ENCODE results near the gene RPL6. TPM values are rescaled to one million over a fixed set of nuclear protein-coding genes. Genes with fewer than 3 reads are reported as not detected.

The RPL6 gene
- total and polyA plus RNA-seq, 9 of the 15 experiments (the other 6 are each of a cell fraction or from before 2014, with no cell fraction given) = 1,519 to 3,103 (median 2,396) TPM

GRCh38 chr12:112381883-112382796, 27.3 kb downstream of the RPL6 start, which contains the start of gene HECTD4 (continued):
- TF ChIP-seq BDP1 (IDR thresholded peaks at IDR 0.05; ENCODE audit: insufficient read depth, insufficient read length) (no peak), ILF3 (IDR thresholded peaks at IDR 0.05; ENCODE audit: borderline replicate concordance) (no peak), SMARCA4 (IDR thresholded peaks at IDR 0.05) (no peak), ZNF584 (CRISPR knock-in tag; IDR thresholded peaks at IDR 0.05; ENCODE audit: low read depth) (no peak), JUND (IDR thresholded peaks at IDR 0.05; ENCODE audit: borderline replicate concordance, low read depth, low read length) (peak; percentile 44; the same call in 1 of the 2 replicates), JUND (tag; IDR thresholded peaks at IDR 0.05; ENCODE audit: borderline replicate concordance, low read depth, low read length) (no peak; the same call in 2 of the 3 replicates), ZFX (CRISPR knock-in tag; IDR thresholded peaks at IDR 0.05) (peak; percentile 91), MXI1 (IDR thresholded peaks at IDR 0.05; ENCODE audit: low read depth, low read length) (no peak), ETV6 (IDR thresholded peaks at IDR 0.05; ENCODE audit: borderline replicate concordance in 1 of 2, low read depth in 2 of 2, low read length in 1 of 2) (no peak), ETV6 (CRISPR knock-in tag; IDR thresholded peaks at IDR 0.05; ENCODE audit: borderline replicate concordance) (no peak), BRF1 (IDR thresholded peaks at IDR 0.05; ENCODE audit: borderline replicate concordance, extremely low read depth, insufficient read length) (no peak), TOE1 (IDR thresholded peaks at IDR 0.05; ENCODE audit: borderline replicate concordance) (no peak), TOE1 (CRISPR knock-in tag; IDR thresholded peaks at IDR 0.05; ENCODE audit: borderline replicate concordance, low read depth) (no peak), KLF16 (IDR thresholded peaks at IDR 0.05) (no peak), THRAP3 (IDR thresholded peaks at IDR 0.05; ENCODE audit: borderline replicate concordance) (no peak), DPF2 (IDR thresholded peaks at IDR 0.05) (no peak), USF1 (CRISPR knock-in tag; IDR thresholded peaks at IDR 0.05) (no peak), ELK3 (CRISPR knock-in tag; IDR thresholded peaks at IDR 0.05) (no peak), ZMIZ1 (IDR thresholded peaks at IDR 0.05; ENCODE audit: low read depth in 2 of 2, low read length in 2 of 2) (no peak; a peak in 1 of 4 replicates), MAFF (IDR thresholded peaks at IDR 0.05; ENCODE audit: low read length) (no peak), HDAC6 (IDR thresholded peaks at IDR 0.05; ENCODE audit: low read depth, low read length) (no peak), GTF2E2 (tag; IDR thresholded peaks at IDR 0.05) (peak; percentile 65; the same call in 1 of the 2 replicates), HNRNPUL1 (IDR thresholded peaks at IDR 0.05; ENCODE audit: low read length) (no peak), SPI1 (IDR thresholded peaks at IDR 0.05; ENCODE audit: borderline replicate concordance, low read depth, low read length) (no peak), MECOM (CRISPR knock-in tag; IDR thresholded peaks at IDR 0.05) (no peak)

Data from K562 (cell line).